ENCODE measurements around the gene HOXA5.

HOXA5 gene

GRCh38 chr7:27182861-27183681 lies 39.6 kb upstream of the HOXA5 start:
- in situ Hi-C loops (cut with MboI; ENCODE audit: low sequenced_read_pairs) = loop anchor here (25.0 kb wide), 1 partner anchor 1296 kb away; no protein-coding TSS in a partner anchor

GRCh38 chr7:27182285-27182841 lies 38.9 kb upstream of the HOXA5 start:
- in situ Hi-C loops (cut with MboI; ENCODE audit: low sequenced_read_pairs) = loop anchor here (25.0 kb wide), 1 partner anchor 1295 kb away; no protein-coding TSS in a partner anchor

- in situ Hi-C loops (cut with MboI; ENCODE audit: low sequenced_read_pairs) = loop anchor here (25.0 kb wide), 1 partner anchor 1295 kb away; no protein-coding TSS in a partner anchor
Observed at GRCh38 chr7:27181795-27182275, 38.4 kb upstream of the HOXA5 start.

- in situ Hi-C loops (cut with MboI; ENCODE audit: low sequenced_read_pairs) = loop anchor here (25.0 kb wide), 1 partner anchor 1293 kb away; no protein-coding TSS in a partner anchor
Observed at GRCh38 chr7:27180431-27181420, 37.2 kb upstream of the HOXA5 start.

- in situ Hi-C loops (cut with MboI; ENCODE audit: low sequenced_read_pairs) = loop anchor here (25.0 kb wide), 1 partner anchor 1292 kb away; no protein-coding TSS in a partner anchor
Observed at GRCh38 chr7:27179503-27180430, 36.3 kb upstream of the HOXA5 start.

GRCh38 chr7:27179030-27179429 lies 35.5 kb upstream of the HOXA5 start:
- in situ Hi-C loops (cut with MboI; ENCODE audit: low sequenced_read_pairs) = loop anchor here (25.0 kb wide), 1 partner anchor 1292 kb away; no protein-coding TSS in a partner anchor

- in situ Hi-C loops (cut with MboI; ENCODE audit: low sequenced_read_pairs) = loop anchor here (25.0 kb wide), 1 partner anchor 1291 kb away; no protein-coding TSS in a partner anchor
Observed at GRCh38 chr7:27178366-27178765, 34.9 kb upstream of the HOXA5 start.

- in situ Hi-C loops (cut with MboI; ENCODE audit: low sequenced_read_pairs) = loop anchor here (25.0 kb wide), 1 partner anchor 1291 kb away; no protein-coding TSS in a partner anchor
Observed at GRCh38 chr7:27177795-27178320, 34.4 kb upstream of the HOXA5 start.

- in situ Hi-C loops (cut with MboI; ENCODE audit: low sequenced_read_pairs) = loop anchor here (25.0 kb wide), 1 partner anchor 1290 kb away; no protein-coding TSS in a partner anchor
Observed at GRCh38 chr7:27176962-27177794, 33.7 kb upstream of the HOXA5 start.

- in situ Hi-C loops (cut with MboI; ENCODE audit: low sequenced_read_pairs) = loop anchor here (25.0 kb wide), 1 partner anchor 1289 kb away; no protein-coding TSS in a partner anchor
Observed at GRCh38 chr7:27176524-27176845, 33.0 kb upstream of the HOXA5 start.

GRCh38 chr7:27175626-27176523 lies 32.4 kb upstream of the HOXA5 start:
- in situ Hi-C loops (cut with MboI; ENCODE audit: low sequenced_read_pairs) = loop anchor here (25.0 kb wide), 1 partner anchor 1289 kb away; no protein-coding TSS in a partner anchor

GRCh38 chr7:27174874-27175625 lies 31.6 kb upstream of the HOXA5 start:
- in situ Hi-C loops (cut with MboI; ENCODE audit: low sequenced_read_pairs) = loop anchor here (25.0 kb wide), 1 partner anchor 1288 kb away; no protein-coding TSS in a partner anchor

GRCh38 chr7:27173956-27174873 lies 30.7 kb upstream of the HOXA5 start, which contains the start of gene HOXA10:
HOXA10 (minus strand) TSS chr7:27174320; CDS start chr7:27174306, 14 bp downstream.
- in situ Hi-C loops (cut with MboI; ENCODE audit: low sequenced_read_pairs) = no loop called here

GRCh38 chr7:27173511-27173955 lies 30.1 kb upstream of the HOXA5 start:
- in situ Hi-C loops (cut with MboI; ENCODE audit: low sequenced_read_pairs) = no loop called here

Measured in HL-60/S4 treated with retinoic acid at 250 ng/mL for 4 days and 3 days (cell line).